OCI-LY1 (cell line): ENCODE measurements around the gene CPSF4.

Source experiments
- H2AFZ ChIP-seq: fragments of 200-600 bp; sonication (generic), shearing (Covaris generic); 2 replicates; pipeline ENCODE4 v1.6.0; 2014; ENCODE audit warnings: antibody characterized with exemption, mild to moderate bottlenecking, low read length
- H3F3A ChIP-seq: fragments of 200-600 bp; sonication (generic), shearing (Covaris generic); 2 replicates; pipeline ENCODE4 v1.6.0; 2014; ENCODE audit warnings: mild to moderate bottlenecking, antibody characterized with exemption, low read length, moderate library complexity; ENCODE audit not compliant: insufficient read depth
- H3K27ac ChIP-seq: fragments of 200-600 bp; sonication (generic); 2 replicates; pipeline ENCODE4 v1.5.1; 2014; ENCODE audit warnings: low read length, mixed run types, mild to moderate bottlenecking, low read depth; ENCODE audit not compliant: poor library complexity, severe bottlenecking
- H3K27me3 ChIP-seq: fragments of 200-600 bp; sonication (generic); 2 replicates; pipeline ENCODE4 v1.6.0; 2014; ENCODE audit warnings: antibody characterized with exemption, mild to moderate bottlenecking, low read length, moderate library complexity; ENCODE audit not compliant: insufficient read depth
- H3K36me3 ChIP-seq: fragments of 200-600 bp; sonication (generic); 2 replicates; pipeline ENCODE4 v1.6.1; 2014; ENCODE audit warnings: mild to moderate bottlenecking, antibody characterized with exemption, low read length, moderate library complexity, mixed read lengths; ENCODE audit not compliant: insufficient read depth
- H3K4me1 ChIP-seq: fragments of 200-600 bp; sonication (generic); 2 replicates; pipeline ENCODE4 v1.5.1; 2014; ENCODE audit warnings: mild to moderate bottlenecking, low read length, moderate library complexity; ENCODE audit not compliant: insufficient read depth, severe bottlenecking
- H3K4me2 ChIP-seq: fragments of 200-600 bp; sonication (generic), shearing (Covaris generic); 2 replicates; pipeline ENCODE4 v1.6.1; 2014; ENCODE audit warnings: low read length
- H3K4me3 ChIP-seq: fragments of 200-600 bp; sonication (generic); 2 replicates; pipeline ENCODE4 v1.5.1; 2014; ENCODE audit warnings: low read length, low read depth, mild to moderate bottlenecking, mixed read lengths; ENCODE audit not compliant: poor library complexity, severe bottlenecking
- H3K79me2 ChIP-seq: fragments of 200-600 bp; shearing (Covaris generic); 2 replicates; pipeline ENCODE4 v1.6.1; 2016; ENCODE audit warnings: mixed run types, low read length, mixed read lengths; ENCODE audit not compliant: insufficient read depth
- H3K9ac ChIP-seq: fragments of 200-600 bp; sonication (generic), shearing (Covaris generic); 2 replicates; pipeline ENCODE4 v1.6.1; 2014; ENCODE audit warnings: mild to moderate bottlenecking, low read length, mixed read lengths
- H3K9me2 ChIP-seq: fragments of 200-600 bp; sonication (generic), shearing (Covaris generic); 2 replicates; pipeline ENCODE4 v1.6.1; 2014; ENCODE audit warnings: low read depth, mild to moderate bottlenecking, low read length, mixed read lengths
- H3K9me3 ChIP-seq: fragments of 200-600 bp; shearing (Covaris generic); 2 replicates; pipeline ENCODE4 v1.6.1; 2014; ENCODE audit warnings: low read length, mixed read lengths
- H4K20me1 ChIP-seq: fragments of 200-600 bp; sonication (generic), shearing (Covaris generic); 2 replicates; pipeline ENCODE4 v1.6.0; 2016; ENCODE audit warnings: mild to moderate bottlenecking, low read length; ENCODE audit not compliant: insufficient read depth
- EZH2 ChIP-seq: fragments of 200-600 bp; sonication (generic), shearing (Covaris generic); IDR thresholded peaks from 2 replicates; pipeline ENCODE4 v1.8.0; 2017; ENCODE audit warnings: borderline replicate concordance, mixed run types, mild to moderate bottlenecking, antibody characterized with exemption, low read length, moderate library complexity, mixed read lengths
- TF ChIP-seq, protein P1 (sequence below): fragments of 200-600 bp; sonication (generic), shearing (Covaris generic); IDR thresholded peaks from 2 replicates; pipeline ENCODE4 v1.5.1; 2017; ENCODE audit warnings: mild to moderate bottlenecking, antibody characterized with exemption, low read length, moderate library complexity, mixed read lengths

Gene CPSF4

GRCh38 chr7:99392046-99392445 is 46.7 kb upstream of the CPSF4 start:
- Histone ChIP-seq H3K9me2 (no peaks in the 10 kb centered on the region), H3K4me1 (peaks cover 18% of the 10 kb centered on the region), H3K36me3 (peaks cover 88% of the 10 kb centered on the region), H3K9me3 (no peaks in the 10 kb centered on the region), H2AFZ (no peak overlapping the region), H4K20me1 (no peaks in the 10 kb centered on the region), H3K27ac (peak overlapping the region; percentile 60), H3F3A (no peaks in the 10 kb centered on the region), H3K79me2 (no peaks in the 10 kb centered on the region), H3K9ac (peak overlapping the region; percentile 53), H3K27me3 (no peaks in the 10 kb centered on the region), H3K4me2 (peak overlapping the region; percentile 65), H3K4me3 (peak overlapping the region; percentile 54)
- TF ChIP-seq, protein P1, sequence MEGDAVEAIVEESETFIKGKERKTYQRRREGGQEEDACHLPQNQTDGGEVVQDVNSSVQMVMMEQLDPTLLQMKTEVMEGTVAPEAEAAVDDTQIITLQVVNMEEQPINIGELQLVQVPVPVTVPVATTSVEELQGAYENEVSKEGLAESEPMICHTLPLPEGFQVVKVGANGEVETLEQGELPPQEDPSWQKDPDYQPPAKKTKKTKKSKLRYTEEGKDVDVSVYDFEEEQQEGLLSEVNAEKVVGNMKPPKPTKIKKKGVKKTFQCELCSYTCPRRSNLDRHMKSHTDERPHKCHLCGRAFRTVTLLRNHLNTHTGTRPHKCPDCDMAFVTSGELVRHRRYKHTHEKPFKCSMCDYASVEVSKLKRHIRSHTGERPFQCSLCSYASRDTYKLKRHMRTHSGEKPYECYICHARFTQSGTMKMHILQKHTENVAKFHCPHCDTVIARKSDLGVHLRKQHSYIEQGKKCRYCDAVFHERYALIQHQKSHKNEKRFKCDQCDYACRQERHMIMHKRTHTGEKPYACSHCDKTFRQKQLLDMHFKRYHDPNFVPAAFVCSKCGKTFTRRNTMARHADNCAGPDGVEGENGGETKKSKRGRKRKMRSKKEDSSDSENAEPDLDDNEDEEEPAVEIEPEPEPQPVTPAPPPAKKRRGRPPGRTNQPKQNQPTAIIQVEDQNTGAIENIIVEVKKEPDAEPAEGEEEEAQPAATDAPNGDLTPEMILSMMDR = no peak
- no peak for TF ChIP-seq EZH2

GRCh38 chr7:99392659-99393354 is 45.9 kb upstream of the CPSF4 start:
- H3K27ac ChIP-seq = peak overlapping the region; percentile 60
- peak overlapping the region; percentile 65 for H3K4me2 ChIP-seq
- H4K20me1 ChIP-seq = no peaks in the 10 kb centered on the region
- peaks cover 18% of the 10 kb centered on the region for H3K4me1 ChIP-seq
- no peak overlapping the region for H2AFZ ChIP-seq
- H3F3A ChIP-seq = no peaks in the 10 kb centered on the region
- H3K36me3 ChIP-seq = peaks cover 89% of the 10 kb centered on the region
- no peaks in the 10 kb centered on the region for H3K9me2 ChIP-seq
- H3K79me2 ChIP-seq = no peaks in the 10 kb centered on the region
- no peaks in the 10 kb centered on the region for H3K27me3 ChIP-seq
- H3K9ac ChIP-seq = peak overlapping the region; percentile 53
- TF ChIP-seq, protein P1 = no peak
- no peak for TF ChIP-seq EZH2
- no peaks in the 10 kb centered on the region for H3K9me3 ChIP-seq
- H3K4me3 ChIP-seq = peak overlapping the region; percentile 54

DNA sequence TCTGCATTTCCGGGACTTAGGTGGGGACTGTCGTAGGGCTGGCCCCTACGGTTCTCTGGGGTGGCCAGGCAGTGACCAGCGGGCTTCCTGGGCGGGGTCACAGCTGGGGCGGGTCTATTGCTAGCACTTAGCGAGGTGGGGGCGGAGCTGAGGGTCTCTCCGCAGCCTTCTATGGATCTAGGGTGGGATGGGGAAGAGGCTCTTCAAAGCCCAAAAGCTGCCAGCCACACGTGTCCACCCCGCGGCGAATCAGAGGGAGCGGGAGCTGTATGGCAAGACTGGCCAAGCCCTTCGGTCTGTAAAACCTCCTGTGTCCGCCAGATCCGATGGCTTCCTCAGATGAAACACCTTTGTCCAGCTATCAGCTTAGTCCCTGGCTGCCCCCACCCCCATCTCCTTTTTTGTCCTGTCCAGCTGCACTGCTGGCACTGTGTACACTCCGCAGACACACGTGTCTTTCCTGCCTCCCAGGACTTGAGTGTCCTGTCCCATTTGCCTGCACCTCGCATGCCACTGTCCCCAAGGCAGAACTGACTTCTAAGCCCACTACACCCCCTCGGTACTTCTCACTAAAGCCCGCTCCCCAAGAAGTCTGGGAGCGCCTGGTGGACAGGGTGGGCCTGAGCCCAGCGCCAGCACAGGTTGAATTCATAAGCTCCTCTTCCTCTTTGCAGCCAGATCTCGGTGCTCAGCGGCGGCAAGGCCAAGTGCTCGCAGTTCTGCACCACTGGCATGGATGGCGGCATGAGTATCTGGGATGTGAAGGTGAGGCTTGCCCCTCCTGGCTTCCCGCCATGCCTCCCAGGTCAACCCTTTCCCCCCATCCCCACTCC is 45.2 kb upstream of the CPSF4 start:
- Histone ChIP-seq H3K36me3 (peaks cover 89% of the 10 kb centered on the region), H3K27me3 (no peaks in the 10 kb centered on the region), H3K4me1 (peaks cover 18% of the 10 kb centered on the region), H4K20me1 (no peaks in the 10 kb centered on the region), H3K27ac (peak overlapping the region; percentile 60), H3K4me2 (peak overlapping the region; percentile 65), H3K9me3 (no peaks in the 10 kb centered on the region), H3K9ac (peak overlapping the region; percentile 53; the same call in 1 of the 2 replicates), H3F3A (no peaks in the 10 kb centered on the region), H3K9me2 (no peaks in the 10 kb centered on the region), H3K4me3 (peak overlapping the region; percentile 54), H3K79me2 (no peaks in the 10 kb centered on the region), H2AFZ (no peak overlapping the region)
- TF ChIP-seq, protein P1 = no peak
- no peak for TF ChIP-seq EZH2
